NCI-H146 treated with DMSO at 0.1 percent for 48 hours (cell line): ENCODE results near the gene IL1RAPL2.
"Not testable (repeated sequence)": the region's sequence is repeated elsewhere in the genome, so short reads cannot be mapped to it uniquely, and the experiment has no call there.

Experiments
- DNase-seq: peaks from one replicate; lab custom pipeline; 2025; ENCODE audit not compliant: unreplicated experiment; lab: John Stamatoyannopoulos, UW

IL1RAPL2 gene

DNA sequence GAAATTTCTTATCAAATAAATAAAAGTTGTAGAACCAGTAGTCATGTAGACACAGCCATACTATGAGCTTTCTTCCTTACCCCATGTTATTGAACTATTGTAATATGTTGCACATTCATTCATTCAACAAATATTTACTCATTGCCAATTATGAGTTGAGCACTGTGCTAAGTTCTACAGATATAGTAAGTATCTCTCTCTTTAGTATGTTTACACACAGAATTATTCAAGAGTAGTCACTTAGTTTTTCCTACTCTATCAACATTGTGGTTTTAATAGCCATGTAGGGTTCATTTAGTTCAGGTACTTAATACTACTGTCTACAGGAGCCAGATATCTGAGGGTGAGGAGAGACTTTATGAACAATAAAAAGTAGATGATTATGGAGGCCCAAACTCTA, 568.3 kb downstream of the IL1RAPL2 start:
- no peak for DNase-seq

DNA sequence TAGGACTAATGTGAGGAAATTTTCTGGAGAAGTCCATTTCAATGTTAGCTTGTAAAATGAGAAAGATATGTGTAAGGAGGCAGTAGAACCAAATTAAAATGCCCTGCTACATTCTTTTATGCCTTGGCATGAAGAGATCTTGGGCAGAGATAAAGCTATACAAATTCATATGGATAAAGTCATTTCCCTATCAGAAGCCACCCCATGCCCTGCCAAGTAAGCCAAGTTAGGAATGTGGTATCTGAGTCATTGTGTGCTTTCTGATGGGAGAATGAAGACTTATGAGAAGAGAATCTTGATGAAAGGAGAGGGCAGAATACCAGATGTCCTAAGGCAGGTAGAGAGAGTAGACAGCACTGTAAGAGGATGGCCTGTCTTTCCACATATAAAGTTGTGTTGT, 570.8 kb downstream of the IL1RAPL2 start:
- DNase-seq: no peak

DNA sequence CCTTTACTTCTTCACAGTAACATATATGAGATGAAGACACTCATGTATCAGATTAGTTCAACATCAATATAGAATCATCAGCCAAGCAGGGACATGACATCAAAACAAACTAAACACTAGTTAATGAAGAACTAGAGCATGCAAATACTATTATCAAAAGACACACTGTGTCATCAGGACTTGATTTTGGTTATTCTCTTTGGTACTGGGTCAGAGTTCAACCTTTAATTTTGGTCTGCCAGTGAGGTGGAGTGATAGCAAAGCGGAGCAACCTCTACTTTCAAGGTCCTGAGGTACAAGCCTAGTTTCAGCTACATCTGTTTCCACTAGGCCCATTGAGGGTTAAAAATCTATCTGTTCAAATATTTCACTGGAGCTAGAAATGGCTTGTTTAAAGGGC, 584.0 kb downstream of the IL1RAPL2 start:
- DNase-seq: no peak

DNA sequence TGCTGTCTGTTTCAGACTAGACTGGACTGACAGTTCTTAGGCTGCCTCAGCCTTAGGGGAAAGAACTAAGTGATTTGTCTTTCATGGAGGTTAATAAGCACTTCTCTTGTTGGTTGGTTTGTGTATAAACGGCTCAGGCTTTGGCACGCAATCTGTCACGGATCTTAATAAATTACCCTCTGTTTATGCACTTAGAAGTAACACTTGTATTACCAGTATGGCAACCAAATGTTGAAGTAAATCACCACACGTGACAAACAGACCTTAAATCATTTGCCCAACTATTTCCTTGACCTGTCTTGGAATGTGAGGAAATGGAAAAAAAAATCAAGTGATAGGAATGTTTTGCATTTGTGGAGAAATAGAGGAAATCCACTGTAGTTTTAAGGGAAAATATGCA, 584.6 kb downstream of the IL1RAPL2 start:
- no peak for DNase-seq

DNA sequence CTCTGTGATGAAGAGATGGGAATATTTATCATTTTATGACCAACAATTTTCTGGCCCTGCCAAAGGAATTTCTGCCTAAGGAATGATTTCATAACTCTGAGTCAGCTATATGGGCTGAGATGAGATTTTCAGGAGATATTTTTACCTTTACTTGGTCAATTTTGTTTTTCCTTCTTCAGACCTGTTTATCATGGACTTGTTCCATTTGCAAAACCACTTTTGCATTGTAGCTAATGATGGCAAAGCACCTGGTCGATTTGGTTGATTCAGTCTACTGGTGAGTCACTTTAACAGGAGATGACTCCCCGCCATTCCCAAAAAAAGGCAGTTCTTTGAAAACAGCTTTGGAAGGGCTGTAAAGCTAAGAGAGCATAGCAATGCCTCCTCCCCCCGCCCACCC, 601.2 kb downstream of the IL1RAPL2 start:
- no peak for DNase-seq

DNA sequence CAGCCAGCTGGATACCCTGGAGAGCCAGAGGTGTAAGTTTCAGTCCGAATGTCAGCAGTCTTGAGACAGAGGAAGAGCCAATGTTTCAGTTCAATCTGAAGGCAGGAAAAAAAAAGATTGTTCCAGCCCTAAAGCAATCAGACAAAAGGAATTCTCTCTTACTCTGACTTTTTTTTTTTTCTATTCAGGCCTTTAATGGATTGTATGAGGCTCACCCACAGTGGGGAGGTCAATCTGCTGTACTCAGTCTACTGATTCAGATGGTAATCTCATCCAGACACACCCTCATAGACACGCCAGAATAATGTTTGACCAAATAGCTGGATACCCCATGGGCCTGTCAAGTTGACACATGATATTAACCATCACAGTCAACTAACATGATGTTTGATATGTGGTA, 602.6 kb downstream of the IL1RAPL2 start:
- no peak for DNase-seq

DNA sequence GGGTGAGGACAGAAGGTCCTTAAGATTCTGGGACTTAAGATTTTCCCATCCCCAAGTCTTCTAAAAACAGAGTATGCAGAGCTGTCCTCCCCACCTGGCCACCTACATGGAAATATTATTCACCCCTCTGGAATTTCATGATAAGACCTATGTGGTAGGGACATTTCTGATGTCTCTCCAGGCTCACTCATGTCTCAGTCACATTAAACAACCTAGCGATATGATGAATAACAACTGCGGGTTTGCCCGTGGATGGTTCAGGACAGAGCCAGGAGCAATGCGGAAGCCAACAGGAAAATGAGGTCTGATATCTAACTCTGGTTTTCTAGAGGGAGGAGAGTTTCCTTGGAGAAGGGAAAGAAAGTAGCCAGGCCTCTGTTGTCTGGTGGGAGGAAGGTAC, 607.1 kb downstream of the IL1RAPL2 start:
- DNase-seq: no peak

DNA sequence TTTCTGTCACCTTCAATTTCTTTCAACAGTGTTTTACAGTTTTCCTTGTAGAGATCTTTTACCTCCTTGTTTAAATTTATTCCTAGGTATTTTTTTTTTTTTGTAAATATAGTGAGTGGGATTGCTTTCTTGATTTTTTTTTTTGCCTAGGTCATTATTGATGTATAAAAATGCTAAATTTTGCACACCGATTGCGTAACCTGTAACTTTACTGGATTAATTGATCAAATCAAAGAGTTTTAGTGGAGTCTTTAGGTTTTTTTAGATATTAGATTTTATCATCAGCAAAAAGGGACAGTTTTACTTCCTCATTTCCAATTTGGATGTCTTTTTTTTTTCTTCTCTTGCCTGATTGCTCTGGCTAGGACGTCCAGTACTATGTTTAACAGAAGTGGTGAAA, 613.6 kb downstream of the IL1RAPL2 start:
- DNase-seq: no peak

DNA sequence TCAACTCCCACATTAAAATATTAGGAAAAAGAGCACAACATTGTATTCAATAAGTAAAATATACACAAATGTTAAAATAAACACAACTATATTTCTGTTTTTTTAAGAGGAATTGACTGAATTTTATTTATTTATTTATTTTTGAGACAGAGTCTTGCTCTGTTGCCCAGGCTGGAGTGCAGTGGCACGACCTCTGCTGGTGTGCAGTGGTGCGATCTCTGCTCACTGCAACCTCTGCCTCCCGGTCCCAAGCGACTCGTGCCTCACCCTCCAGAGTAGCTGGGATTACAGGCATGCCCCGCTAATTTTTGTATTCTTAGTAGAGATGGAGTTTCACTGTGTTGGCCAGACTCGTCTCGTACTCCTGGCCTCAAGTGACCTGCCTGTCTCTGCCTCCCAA, 623.1 kb downstream of the IL1RAPL2 start:
- no peak for DNase-seq

DNA sequence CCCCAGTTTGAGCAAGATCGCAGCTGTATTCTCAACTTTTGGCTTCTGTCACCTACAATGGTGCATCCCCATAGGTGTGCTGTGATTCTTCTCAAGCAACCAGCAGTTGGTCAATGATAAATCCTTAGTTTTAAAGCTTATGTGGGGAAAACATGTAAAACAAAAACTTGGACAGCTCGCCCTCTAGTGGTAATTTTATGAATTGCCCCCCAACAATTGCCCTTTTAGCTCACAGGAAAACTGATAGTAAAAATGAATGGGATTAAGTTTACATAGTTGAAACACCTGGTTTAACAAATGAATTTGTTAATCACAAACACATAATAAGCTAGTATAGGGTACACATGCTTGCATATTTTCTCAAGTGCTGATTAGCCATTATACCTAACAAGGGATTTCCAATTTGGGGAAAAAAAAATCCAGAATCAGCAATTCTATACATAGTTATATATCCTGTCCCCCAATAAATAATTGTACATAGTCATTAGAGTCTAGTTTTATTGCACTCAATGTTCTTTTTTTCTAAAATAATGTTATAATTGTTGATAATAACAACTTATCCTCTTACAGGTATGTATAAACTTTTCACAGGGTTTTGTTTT, 624.4 kb downstream of the IL1RAPL2 start:
- no peak for DNase-seq

DNA sequence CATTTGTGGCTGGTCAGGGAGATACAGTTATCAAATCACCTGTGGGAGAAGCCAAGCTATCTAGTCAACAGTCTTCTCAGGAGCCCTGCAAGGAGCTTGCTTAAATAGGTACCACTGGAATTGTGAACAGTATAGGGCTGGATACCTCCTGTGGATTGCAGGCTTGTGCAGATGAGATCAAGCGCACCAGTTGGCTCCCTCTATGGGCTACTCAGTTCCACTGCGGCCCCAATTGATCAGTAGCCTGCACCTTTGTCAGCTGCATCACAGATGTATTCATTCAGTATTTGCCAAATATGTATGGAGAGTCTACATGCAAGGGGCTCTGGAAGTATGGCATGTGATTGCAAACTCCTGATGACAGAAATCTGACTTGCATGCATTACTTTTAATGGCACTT, 625.9 kb downstream of the IL1RAPL2 start:
- DNase-seq: no peak

DNA sequence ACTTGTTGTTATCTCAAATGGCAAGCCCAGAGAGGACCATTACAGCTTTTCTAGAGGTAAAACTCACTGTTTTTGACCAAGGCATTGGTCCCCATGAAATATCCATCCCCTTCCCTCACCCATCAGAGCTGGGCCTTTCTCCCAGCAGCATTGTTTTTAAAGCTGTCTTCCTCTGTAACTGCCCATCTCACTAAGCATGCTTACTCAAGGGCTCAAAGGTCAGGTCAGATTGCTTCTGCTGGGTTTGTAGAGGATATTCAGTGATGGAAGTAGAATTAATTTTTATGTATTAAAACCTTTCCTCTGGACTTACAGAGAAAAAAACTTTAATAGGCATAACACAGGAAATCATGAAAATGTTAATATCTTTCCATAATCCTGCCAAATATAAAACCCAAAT, 643.4 kb downstream of the IL1RAPL2 start:
- no peak for DNase-seq

DNA sequence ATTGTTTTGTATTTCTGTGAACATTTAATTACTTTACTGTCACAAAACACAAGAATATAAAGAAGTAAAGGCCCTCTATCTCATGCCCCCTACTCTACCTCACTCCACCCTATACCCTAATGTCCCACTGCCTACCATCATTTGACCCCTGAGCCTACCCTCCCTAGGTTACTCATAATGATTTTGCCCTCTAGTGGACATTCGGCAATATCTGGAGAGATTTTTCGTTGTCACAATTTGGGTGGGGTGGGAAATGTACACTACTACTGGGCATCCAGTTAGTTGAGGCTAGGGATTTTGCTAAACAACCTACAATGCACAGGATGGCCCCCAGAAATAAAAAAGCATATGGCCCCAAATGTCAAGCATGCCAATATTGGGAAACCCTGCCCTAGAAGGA, 644.3 kb downstream of the IL1RAPL2 start:
- DNase-seq: no peak

DNA sequence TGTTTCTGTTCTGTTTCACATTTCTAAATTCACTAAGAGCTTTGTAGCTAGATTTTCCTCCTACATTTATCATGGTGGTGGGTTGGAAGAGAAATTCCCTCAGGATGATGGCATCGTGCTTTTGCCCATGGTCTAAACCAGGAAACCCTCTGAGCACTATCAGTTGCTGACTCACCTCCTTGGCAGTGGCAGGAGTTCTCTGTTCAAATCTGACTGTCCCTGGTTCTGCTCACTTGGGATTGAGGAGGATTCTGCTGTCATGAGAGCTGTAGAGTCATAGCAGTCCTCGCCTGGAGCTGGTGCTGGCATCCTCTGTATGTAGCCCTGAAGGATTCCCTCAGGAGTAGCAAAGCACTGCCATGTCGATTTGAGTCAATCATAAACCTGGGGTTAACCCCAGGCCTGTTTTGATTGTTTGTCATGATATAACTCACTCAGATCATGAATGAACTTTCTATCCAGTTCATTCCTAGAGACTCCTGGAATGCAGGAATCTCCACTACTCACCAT, 645.1 kb downstream of the IL1RAPL2 start:
- DNase-seq: no peak

DNA sequence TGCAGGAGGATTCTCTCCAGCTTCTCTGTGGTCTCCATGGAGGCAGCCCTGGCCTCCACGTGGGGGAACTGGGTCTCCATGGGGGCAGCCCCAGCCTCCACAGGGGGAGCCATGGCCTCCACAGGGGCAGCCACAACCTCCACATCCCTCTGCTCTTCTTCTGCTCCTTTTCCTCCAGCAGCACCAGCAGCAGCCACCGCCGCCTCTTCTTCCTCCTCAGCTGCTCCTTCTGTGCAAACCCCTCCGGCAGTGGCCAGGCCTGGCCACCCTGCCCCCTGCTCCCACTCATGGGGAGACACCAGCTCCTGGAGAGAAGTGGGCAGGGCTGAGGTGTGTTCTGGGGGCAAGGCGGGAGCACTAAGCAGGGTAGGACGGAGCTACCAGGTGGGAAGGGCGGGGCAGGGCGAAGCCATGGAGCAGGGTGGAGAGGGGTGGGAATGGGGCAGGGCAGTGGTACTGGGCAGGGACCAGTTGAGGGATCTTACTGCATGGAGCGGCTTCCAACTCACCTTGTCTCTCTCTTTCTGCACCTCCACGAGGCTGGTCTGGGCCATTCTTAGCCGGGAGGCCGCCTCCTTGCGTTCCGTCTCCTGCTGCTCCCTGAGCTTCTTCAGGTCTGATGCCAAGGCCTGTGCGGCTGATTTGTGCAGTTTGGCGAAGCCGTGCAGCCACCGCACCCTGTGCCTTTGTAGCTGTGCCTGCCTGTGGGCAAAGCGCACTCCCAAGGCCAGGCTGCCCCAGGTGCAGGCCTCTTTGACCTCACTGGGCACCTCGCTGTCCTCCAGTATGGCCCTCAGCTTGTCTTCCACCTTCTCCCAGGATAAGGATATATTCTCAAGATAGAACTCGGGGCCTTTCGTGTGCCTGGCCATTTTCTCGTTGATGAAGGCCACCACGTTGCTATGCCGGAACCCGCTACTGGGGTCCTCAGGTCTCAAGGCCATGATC, 653.7 kb downstream of the IL1RAPL2 start:
- no peak for DNase-seq

DNA sequence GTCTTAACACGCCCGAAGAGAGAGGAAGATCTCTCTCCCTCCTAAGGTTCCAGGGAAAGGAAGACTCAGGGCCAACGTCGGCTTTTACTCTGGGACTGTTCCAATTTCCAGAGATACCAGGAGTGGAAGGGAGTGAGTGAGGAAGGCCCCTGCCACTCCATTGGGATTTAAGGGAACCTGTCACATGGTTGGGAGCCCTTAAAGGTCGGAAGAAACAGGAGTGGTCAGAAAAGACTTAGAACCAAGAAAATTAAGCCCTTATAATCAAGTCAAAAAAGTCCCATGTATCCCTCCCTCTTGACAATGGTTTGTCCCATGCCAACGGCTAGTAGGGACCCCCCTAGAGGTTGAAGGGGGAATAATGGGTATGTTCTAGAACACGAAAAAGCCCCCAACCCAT, 654.6 kb downstream of the IL1RAPL2 start, which contains the start of gene TEX13A:
Gene TEX13A (minus strand): TSS at position 59 of the 400 bp plus-strand sequence. CDS start 297 bp downstream, outside the sequence.
- no peak for DNase-seq

DNA sequence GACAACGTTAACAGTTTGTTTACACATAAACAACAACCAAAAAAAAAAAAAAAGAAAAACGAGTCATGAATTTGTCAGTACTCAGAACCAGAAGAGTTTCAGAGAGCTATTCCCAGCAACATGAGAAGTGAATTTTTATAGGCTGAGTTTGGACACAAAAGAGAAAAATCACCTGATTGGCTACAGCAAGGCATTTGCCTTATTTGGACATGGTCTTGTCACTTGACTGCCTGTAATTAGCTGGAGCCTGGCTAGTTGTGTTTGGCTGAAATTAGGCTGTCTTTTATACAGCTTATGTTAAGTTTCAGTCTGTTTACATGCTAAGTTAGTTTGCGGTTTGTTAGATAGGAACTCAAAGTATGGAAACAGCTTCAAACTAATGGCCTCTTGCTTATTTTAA, 655.4 kb downstream of the IL1RAPL2 start:
- no peak for DNase-seq

DNA sequence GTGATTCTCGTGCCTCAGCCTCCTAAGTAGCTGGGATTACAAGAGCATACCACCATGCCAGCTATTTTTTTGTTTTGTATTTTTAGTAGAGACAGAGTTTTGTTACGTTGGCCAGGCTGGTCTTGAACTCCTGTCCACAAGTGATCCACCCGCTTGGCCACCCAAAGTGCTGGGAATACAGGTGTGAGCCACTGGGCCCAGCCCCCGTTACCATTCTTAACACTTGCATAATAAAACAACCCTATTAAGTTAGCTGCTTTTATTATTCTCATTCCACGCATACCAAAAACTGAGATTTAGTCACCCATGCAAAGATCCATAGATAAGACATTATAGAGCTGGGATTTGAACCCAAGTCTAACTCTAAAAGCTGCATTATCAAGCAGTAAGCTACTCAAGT, 660.5 kb downstream of the IL1RAPL2 start:
- DNase-seq: no peak

DNA sequence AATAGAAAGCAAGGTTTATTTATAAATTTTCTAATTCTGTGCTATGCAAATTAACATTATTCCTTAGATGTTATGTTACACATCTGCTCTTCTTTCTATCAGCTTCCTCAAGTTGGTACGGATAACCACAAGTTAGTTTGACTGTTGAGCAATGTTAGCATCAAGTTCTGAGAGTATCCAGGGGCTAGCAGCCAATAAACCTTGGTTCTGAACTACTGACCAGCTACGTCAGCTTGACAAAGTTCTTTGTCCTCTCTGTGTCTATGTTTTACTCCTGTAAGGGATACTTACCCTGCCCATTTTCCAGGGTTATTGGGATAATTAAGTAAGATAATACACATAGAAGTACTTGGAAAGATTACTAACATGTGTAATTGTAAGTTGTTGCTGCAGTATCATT, 662.6 kb downstream of the IL1RAPL2 start:
- DNase-seq: no peak

DNA sequence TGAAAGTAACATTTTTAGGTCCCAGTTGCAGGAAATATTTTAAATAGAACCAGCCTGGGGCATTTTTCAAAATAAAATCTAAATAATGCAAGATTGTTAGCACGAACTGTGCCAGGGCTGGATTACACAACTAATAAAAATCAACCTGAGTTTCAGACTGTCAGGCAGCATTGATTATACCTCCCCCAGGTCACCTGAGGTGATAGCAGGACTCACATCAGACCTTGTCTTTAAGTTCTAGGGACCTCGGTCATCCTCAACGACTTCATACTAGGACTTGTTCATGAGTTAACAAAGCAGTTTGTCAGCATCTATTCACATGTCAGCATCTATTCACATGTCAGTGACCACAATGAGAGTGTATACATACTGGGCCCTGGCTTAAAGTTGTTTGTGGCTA, 663.1 kb downstream of the IL1RAPL2 start:
- no peak for DNase-seq

DNA sequence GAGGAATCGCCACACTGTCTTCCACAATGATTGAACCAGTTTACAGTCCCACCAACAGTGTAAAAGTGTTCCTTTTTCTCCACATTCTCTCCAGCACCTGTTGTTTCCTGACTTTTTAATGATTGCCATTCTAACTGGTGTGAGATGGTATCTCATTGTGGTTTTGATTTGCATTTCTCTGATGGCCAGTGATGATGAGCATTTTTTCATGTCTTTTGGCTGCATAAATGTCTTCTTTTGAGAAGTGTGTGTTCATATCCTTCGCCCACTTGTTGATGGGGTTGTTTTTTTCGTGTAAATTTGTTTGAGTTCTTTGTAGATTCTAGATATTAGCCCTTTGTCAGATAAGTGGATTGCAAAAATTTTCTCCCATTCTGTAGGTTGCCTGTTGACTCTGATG, 671.4 kb downstream of the IL1RAPL2 start:
- DNase-seq: not testable (repeated sequence)

DNA sequence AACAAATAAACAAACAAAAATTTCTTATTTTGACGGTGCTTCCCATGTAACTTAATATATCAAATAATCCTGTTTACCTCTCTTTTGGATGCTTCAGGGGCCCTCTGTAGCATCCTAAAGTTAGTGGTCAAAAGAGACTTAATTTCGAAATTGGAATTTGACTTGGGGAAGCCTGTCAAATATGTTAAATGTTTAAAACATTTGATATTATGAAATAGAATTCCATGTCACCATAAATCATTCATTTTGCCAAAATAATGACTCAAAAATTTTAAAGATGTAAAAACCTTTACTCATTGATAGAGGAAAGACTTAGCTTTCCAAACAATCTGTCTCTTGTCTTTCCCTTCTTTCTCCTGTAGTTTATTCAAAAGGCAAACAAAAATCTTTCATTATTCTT, 675.1 kb downstream of the IL1RAPL2 start:
- no peak for DNase-seq
